ENCODE results near the gene PDE6A. TPM values are rescaled to one million over a fixed set of nuclear protein-coding genes. Genes with fewer than 3 reads are reported as not detected.

Gene PDE6A
- total and polyA plus RNA-seq, 9 of the 15 experiments (the other 6 are each of a cell fraction or from before 2014, with no cell fraction given) = 0.01 to 0.04 (median 0.01) TPM; not detected in 6

DNA sequence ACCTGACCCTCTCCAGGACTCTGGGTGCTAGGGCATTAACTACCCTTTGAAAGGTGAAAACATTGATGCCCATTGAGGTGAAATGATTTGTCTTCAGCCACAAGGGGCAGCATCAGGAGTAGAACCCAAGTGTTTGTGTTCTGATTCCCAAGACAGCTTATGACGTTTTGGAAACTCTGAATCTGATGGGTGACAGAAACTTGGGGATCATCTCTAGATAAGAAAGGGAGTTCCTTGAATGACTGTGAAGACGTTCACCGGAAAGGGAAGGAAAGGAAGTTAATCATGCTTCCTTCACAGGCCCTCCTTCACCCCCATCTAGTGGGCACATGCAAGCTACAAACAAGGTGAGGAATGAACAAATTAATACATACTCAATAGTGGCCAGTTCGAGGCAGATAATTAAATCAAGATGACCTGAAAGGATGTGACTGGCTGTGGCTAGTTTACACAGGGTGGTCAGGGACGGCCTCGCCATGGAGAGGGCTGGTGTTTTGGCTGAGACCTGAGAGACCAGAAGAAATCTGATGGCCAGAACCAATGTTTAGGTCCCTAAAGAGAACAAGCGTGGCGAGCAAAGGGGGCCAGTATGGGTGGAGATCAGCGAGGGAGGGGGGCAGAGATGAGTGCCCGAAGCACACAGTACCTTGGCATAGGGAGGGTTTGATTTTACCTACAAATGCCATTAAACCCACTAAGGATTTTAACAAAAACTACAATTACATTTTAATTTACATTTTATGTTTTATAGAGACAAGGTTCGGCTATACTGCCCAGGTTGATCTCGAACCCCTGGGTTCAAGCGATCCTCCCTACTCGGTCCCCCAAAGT lies 15.0 kb upstream of the PDE6A start (continued):
- TF ChIP-seq FOXK2 (conservative IDR thresholded peaks at IDR 0.05 in 1 of 2, IDR thresholded peaks at IDR 0.05 in 1 of 2; ENCODE audit: low read depth in 2 of 2) = peak in 1 of 2 experiments; percentile 40; a peak in 1 of 4 replicates
- no peak for TF ChIP-seq NR2C2 (CRISPR knock-in tag; IDR thresholded peaks at IDR 0.05)
- peak; percentile 68 for TF ChIP-seq NR2C2 (tag; IDR thresholded peaks at IDR 0.05)
- TF ChIP-seq TEAD4 (IDR thresholded peaks at IDR 0.05; ENCODE audit: low read length) = peak; percentile 45; the same call in 1 of the 2 replicates
- no peak for TF ChIP-seq TEAD4 (CRISPR knock-in tag; IDR thresholded peaks at IDR 0.05; ENCODE audit: borderline replicate concordance)
- TF ChIP-seq NFATC3 (IDR thresholded peaks at IDR 0.05) = peak; percentile 95; the same call in 1 of the 2 replicates
- TF ChIP-seq, protein P1, sequence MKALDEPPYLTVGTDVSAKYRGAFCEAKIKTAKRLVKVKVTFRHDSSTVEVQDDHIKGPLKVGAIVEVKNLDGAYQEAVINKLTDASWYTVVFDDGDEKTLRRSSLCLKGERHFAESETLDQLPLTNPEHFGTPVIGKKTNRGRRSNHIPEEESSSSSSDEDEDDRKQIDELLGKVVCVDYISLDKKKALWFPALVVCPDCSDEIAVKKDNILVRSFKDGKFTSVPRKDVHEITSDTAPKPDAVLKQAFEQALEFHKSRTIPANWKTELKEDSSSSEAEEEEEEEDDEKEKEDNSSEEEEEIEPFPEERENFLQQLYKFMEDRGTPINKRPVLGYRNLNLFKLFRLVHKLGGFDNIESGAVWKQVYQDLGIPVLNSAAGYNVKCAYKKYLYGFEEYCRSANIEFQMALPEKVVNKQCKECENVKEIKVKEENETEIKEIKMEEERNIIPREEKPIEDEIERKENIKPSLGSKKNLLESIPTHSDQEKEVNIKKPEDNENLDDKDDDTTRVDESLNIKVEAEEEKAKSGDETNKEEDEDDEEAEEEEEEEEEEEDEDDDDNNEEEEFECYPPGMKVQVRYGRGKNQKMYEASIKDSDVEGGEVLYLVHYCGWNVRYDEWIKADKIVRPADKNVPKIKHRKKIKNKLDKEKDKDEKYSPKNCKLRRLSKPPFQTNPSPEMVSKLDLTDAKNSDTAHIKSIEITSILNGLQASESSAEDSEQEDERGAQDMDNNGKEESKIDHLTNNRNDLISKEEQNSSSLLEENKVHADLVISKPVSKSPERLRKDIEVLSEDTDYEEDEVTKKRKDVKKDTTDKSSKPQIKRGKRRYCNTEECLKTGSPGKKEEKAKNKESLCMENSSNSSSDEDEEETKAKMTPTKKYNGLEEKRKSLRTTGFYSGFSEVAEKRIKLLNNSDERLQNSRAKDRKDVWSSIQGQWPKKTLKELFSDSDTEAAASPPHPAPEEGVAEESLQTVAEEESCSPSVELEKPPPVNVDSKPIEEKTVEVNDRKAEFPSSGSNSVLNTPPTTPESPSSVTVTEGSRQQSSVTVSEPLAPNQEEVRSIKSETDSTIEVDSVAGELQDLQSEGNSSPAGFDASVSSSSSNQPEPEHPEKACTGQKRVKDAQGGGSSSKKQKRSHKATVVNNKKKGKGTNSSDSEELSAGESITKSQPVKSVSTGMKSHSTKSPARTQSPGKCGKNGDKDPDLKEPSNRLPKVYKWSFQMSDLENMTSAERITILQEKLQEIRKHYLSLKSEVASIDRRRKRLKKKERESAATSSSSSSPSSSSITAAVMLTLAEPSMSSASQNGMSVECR (CRISPR knock-in tag; IDR thresholded peaks at IDR 0.05) = no peak
- TF ChIP-seq, protein P2, sequence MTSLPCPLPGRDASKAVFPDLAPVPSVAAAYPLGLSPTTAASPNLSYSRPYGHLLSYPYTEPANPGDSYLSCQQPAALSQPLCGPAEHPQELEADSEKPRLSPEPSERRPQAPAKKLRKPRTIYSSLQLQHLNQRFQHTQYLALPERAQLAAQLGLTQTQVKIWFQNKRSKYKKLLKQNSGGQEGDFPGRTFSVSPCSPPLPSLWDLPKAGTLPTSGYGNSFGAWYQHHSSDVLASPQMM (CRISPR knock-in tag; IDR thresholded peaks at IDR 0.05) = no peak
- TF ChIP-seq, protein P3, sequence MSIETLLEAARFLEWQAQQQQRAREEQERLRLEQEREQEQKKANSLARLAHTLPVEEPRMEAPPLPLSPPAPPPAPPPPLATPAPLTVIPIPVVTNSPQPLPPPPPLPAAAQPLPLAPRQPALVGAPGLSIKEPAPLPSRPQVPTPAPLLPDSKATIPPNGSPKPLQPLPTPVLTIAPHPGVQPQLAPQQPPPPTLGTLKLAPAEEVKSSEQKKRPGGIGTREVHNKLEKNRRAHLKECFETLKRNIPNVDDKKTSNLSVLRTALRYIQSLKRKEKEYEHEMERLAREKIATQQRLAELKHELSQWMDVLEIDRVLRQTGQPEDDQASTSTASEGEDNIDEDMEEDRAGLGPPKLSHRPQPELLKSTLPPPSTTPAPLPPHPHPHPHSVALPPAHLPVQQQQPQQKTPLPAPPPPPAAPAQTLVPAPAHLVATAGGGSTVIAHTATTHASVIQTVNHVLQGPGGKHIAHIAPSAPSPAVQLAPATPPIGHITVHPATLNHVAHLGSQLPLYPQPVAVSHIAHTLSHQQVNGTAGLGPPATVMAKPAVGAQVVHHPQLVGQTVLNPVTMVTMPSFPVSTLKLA (conservative IDR thresholded peaks at IDR 0.05) = peak in 1 of 2 experiments; percentile 47; a peak in 2 of 4 replicates
- TF ChIP-seq, protein P4, sequence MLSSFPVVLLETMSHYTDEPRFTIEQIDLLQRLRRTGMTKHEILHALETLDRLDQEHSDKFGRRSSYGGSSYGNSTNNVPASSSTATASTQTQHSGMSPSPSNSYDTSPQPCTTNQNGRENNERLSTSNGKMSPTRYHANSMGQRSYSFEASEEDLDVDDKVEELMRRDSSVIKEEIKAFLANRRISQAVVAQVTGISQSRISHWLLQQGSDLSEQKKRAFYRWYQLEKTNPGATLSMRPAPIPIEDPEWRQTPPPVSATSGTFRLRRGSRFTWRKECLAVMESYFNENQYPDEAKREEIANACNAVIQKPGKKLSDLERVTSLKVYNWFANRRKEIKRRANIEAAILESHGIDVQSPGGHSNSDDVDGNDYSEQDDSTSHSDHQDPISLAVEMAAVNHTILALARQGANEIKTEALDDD (IDR thresholded peaks at IDR 0.05) = peak; percentile 66
- peak; percentile 91 for TF ChIP-seq ETV1 (tag; conservative IDR thresholded peaks at IDR 0.05; ENCODE audit: low read depth)
- TF ChIP-seq KDM2B (CRISPR knock-in tag; IDR thresholded peaks at IDR 0.05) = 0 out of 2 replicates have a peak, but pooled peaks have one; percentile 10
- TF ChIP-seq HDAC2 (IDR thresholded peaks at IDR 0.05) = 0 out of 2 replicates have a peak, but pooled peaks have one; percentile 71
- TF ChIP-seq CBX5 (IDR thresholded peaks at IDR 0.05; ENCODE audit: borderline replicate concordance, low read depth) = no peak
